ENCODE data around the gene C10orf62.

Gene C10orf62

GRCh38 chr10:97563337-97563736 is 26.2 kb upstream of the C10orf62 start:
- no peak for TF ChIP-seq CTCF (conservative IDR thresholded peaks at IDR 0.05)
- no peak overlapping the region for H3K27ac ChIP-seq

GRCh38 chr10:97564776-97565175 is 24.7 kb upstream of the C10orf62 start:
- no peak overlapping the region for H3K27ac ChIP-seq
- no peak for TF ChIP-seq CTCF (conservative IDR thresholded peaks at IDR 0.05)

GRCh38 chr10:97566336-97566996 is 23.1 kb upstream of the C10orf62 start:
- H3K27ac ChIP-seq = no peak overlapping the region
- TF ChIP-seq CTCF (conservative IDR thresholded peaks at IDR 0.05) = no peak

GRCh38 chr10:97567891-97568290 is 21.6 kb upstream of the C10orf62 start:
- TF ChIP-seq CTCF (conservative IDR thresholded peaks at IDR 0.05) = no peak
- no peak overlapping the region for H3K27ac ChIP-seq

GRCh38 chr10:97570146-97570788 is 19.3 kb upstream of the C10orf62 start:
- TF ChIP-seq CTCF (conservative IDR thresholded peaks at IDR 0.05) = no peak
- H3K27ac ChIP-seq = no peak overlapping the region

GRCh38 chr10:97570789-97571471 is 18.6 kb upstream of the C10orf62 start:
- H3K27ac ChIP-seq = no peak overlapping the region
- TF ChIP-seq CTCF (conservative IDR thresholded peaks at IDR 0.05) = no peak

GRCh38 chr10:97571622-97572021 is 17.9 kb upstream of the C10orf62 start:
- no peak overlapping the region for H3K27ac ChIP-seq
- no peak for TF ChIP-seq CTCF (conservative IDR thresholded peaks at IDR 0.05)
